Pancreas (tissue), 10 donors: ENCODE measurements around the gene CYTIP. TPM values are rescaled to one million over a fixed set of nuclear protein-coding genes. Genes with fewer than 3 reads are reported as not detected.
A peak's percentile ranks its signal among the peaks of the same experiment; 100 is the strongest.

Source experiments
- ATAC-seq, 4 donors: fragments of 200-7000 bp; cut with Tn5 transposase; one replicate each; pipeline versions ENCODE4 v1.8.0 to v1.9.1; 2020; ENCODE audit warnings: mild to moderate bottlenecking in 4 of 4, moderate library complexity in 4 of 4
- DNase-seq, 6 donors: peaks; one replicate each; pipeline ENCODE4 v3.0.0-alpha.2; 2020
- FAIRE-seq: peaks from 2 replicates; lab custom pipeline; 2012; peaks lifted over from hg19 to GRCh38; lab: Jason Lieb, UNC
- H3K27ac ChIP-seq, 4 donors: fragments of 200-600 bp; sonication (generic); 1 replicate in 3 of 4; 2 replicates in 1 of 4; pipeline versions ENCODE4 v1.5.0 to v1.8.0; 2020
- H3K27me3 ChIP-seq, 4 donors: fragments of 200-600 bp; one replicate each; pipeline ENCODE4 v1.8.0; 2021
- H3K36me3 ChIP-seq, 3 donors: fragments of 200-600 bp; sonication (generic) in 1 of 3; one replicate each; pipeline versions ENCODE4 v1.5.0 to v1.8.0; 2020 to 2021
- H3K4me1 ChIP-seq, 3 donors: fragments of 200-600 bp; one replicate each; pipeline ENCODE4 v1.8.0; 2021
- H3K4me3 ChIP-seq, 4 donors: fragments of 200-600 bp; sonication (generic) in 2 of 4; one replicate each; pipeline versions ENCODE4 v1.5.0 to v1.8.0; 2020 to 2021
- H3K9me3 ChIP-seq, 4 donors: fragments of 200-600 bp; one replicate each; pipeline ENCODE4 v1.8.0; 2021
- WGBS, 2 donors: extraction: QIAGEN DNeasy Blood & Tissue Kit; methylation state at CpG; one replicate each; pipeline ENCODE4 v1.1.7; 2013; 5-methylcytosine and 5-hydroxymethylcytosine counted together
- intact Hi-C, 3 donors: fragments of 100-400 bp; cut with DNase I; formaldehyde crosslinking; loops; one replicate each; pipeline versions ENCODE4 v1.11.1 to v1.14.2; 2022
- polyA plus RNA-seq, 2 donors: library from polyadenylated mRNA; stranded (reverse); fragments of 200-250 nt; gene quantifications; one replicate each; pipeline ENCODE4 v1.2.3, GENCODE V29; 2013
- total RNA-seq, 6 donors: library from RNA; stranded (reverse); fragmentation: NEBNext Ultra II Directional in 4 of 6; extraction: Animal tissue kit (Norgen Biotek cat#: 25700) in 4 of 6; gene quantifications; one replicate each; pipeline versions ENCODE4 v1.2.1 to v1.2.4, GENCODE V29; 2021 to 2023
- TF ChIP-seq, protein P1 (sequence below), 4 donors: fragments of 200-600 bp; sonication (generic) in 3 of 4; IDR thresholded peaks; one replicate each; pipeline versions ENCODE4 v1.5.0 to v1.8.0; 2021; ENCODE audit warnings: antibody characterized with exemption in 4 of 4
- donor health status: healthy with polysubstance abuse.
- donor health status: DM: no; HTN: no; CAD: no; lungs with moderate emphysema.
- donor health status: DM: no; HTN: no; CAD: no.
- donor health status: control.
- donor health status: control.
- donor health status: Bipolar disorder and iron deficiency.
- donor health status: DM: yes; HTN: yes; CAD: no.
- donor health status: DM: no; HTN: no; CAD: no.
- donor health status: DM: no; HTN: no; CAD: no.
- donor health status: DM: yes; HTN: yes; CAD: no.

Gene CYTIP
- total and polyA plus RNA-seq, 8 donors = 0.47 to 6.4 (median 2.7) TPM

DNA sequence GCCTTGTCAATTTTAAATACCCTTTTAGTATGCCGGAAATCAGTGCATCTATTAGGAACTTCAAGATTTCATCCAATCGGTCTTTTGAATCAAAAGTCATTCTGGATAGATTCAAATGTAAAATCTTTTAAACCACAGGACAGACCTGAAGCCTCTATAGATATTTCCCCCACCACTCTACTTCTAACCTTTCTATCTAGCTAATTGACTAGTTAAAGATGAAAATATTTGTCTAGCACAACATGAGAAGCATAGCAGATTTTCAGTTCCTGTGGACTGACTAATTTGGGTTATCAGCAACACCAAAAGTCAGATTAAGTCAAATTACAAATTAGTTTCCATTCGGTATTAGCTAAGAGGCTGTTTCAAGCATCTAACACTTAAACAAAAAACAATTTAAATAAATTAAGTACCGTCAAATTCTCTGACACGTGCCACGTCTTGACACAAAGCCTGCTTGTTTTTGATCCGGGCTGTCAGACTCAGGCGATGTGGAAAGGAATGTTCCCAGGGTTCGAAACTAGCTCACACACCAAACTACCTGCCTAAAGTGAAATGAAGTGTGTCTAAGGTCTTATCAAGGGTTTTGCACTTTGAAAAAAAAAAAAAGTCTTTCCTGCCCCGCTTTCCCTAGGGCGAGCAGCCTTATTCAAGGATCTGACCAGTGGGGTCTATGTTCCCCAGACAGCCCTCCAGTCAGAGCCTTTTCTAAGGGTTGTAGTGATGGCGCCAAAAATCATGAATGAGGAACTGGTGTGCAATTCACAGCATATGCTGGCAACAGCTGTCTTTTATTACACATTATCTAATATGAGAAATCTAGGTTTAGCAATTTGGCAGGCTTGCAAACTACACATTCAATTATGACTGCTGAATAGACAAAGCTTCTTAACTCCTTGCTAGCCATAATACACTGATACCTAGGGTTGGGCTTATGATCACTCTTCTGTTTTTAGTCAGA lies 4.7 kb downstream of the CYTIP start:
- peaks cover 5 to 18% (median 11%) of the 10 kb centered on the region in 3 donors for H3K4me1 ChIP-seq
- 21 to 23% methylated on average over 12 of the region's 12 CpGs for WGBS, 2 donors
- H3K4me3 ChIP-seq = peak overlapping the region in 1 of 4 donors; percentile 3
- peak overlapping the region in 1 of 4 donors; percentile 60 for H3K27ac ChIP-seq
- DNase-seq = no peak
- ATAC-seq = peak; percentile 15 to 66 (median 26)
- TF ChIP-seq, protein P1, sequence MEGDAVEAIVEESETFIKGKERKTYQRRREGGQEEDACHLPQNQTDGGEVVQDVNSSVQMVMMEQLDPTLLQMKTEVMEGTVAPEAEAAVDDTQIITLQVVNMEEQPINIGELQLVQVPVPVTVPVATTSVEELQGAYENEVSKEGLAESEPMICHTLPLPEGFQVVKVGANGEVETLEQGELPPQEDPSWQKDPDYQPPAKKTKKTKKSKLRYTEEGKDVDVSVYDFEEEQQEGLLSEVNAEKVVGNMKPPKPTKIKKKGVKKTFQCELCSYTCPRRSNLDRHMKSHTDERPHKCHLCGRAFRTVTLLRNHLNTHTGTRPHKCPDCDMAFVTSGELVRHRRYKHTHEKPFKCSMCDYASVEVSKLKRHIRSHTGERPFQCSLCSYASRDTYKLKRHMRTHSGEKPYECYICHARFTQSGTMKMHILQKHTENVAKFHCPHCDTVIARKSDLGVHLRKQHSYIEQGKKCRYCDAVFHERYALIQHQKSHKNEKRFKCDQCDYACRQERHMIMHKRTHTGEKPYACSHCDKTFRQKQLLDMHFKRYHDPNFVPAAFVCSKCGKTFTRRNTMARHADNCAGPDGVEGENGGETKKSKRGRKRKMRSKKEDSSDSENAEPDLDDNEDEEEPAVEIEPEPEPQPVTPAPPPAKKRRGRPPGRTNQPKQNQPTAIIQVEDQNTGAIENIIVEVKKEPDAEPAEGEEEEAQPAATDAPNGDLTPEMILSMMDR (IDR thresholded peaks at IDR 0.05) = no peak
- intact Hi-C loops = no loop called here
- no peaks in the 10 kb centered on the region for H3K27me3 ChIP-seq
- no peaks in the 10 kb centered on the region for H3K36me3 ChIP-seq
- FAIRE-seq = no peak
- H3K9me3 ChIP-seq = no peaks in the 10 kb centered on the region

DNA sequence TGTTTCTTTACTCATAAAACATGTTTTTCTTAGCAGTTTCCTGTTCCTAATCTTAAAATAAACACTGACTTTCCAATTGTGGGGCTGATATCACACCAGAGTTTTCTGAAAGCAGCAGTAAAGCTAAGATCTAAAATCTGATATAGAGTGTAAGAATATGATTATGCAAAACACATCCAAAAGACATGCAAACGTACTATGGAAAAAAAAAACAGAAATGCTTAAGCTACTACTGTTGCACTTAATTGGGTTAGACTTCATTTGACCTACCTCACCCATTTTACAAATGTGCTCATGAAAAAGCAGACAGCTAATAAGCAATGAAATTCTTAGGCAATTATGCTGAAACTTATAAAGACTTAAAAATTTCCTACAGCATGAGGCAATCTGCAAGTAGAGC lies 10.5 kb downstream of the CYTIP start:
- Histone ChIP-seq H3K27me3 (no peaks in the 10 kb centered on the region), H3K4me1 (peaks cover 0 to 20% (median 0%) of the 10 kb centered on the region in 3 donors), H3K9me3 (no peaks in the 10 kb centered on the region), H3K27ac (no peak overlapping the region), H3K36me3 (no peaks in the 10 kb centered on the region), H3K4me3 (no peak overlapping the region)
- TF ChIP-seq, protein P1 (IDR thresholded peaks at IDR 0.05) = no peak
- WGBS, 2 donors = 23 to 27% methylated on average over 1 of the region's 1 CpG
- no peak for DNase-seq
- FAIRE-seq = no peak
- ATAC-seq = peak in 3 of 4 donors; percentile 8 to 29 (median 20)
- intact Hi-C loops = no loop called here

DNA sequence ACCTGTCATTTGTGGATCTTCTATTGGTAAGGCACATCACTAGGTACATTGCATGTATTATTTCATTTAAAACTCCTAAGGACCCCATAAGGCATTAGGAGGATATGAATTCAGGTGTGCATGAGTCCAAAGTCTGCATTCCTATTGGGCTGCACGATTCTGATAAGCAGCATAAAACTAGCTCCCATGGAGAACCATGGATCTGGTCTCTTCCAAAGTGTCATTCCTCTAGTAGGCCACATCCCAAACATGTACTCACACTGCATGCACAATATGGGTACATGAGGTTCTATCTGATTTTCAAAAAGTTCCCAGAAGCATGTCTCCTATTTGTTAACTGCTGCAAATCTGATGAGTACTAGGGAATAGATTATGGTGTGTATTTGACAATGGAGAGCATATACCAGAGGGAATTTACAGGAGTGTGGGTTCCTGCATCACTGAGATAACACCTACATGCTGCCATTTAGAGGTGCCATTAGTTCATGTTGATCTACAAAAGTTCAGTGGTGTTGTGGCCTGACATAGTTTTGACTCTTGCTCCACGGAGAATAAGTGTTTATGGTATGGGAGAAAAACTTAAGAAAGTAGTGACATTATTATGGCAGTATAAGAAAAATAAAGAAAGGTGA lies 11.3 kb downstream of the CYTIP start:
- Histone ChIP-seq H3K9me3 (no peaks in the 10 kb centered on the region), H3K27ac (no peak overlapping the region), H3K4me3 (no peak overlapping the region), H3K36me3 (no peaks in the 10 kb centered on the region), H3K4me1 (peaks cover 0 to 20% (median 0%) of the 10 kb centered on the region in 3 donors), H3K27me3 (no peaks in the 10 kb centered on the region)
- no peak for FAIRE-seq
- TF ChIP-seq, protein P1 (IDR thresholded peaks at IDR 0.05) = no peak
- intact Hi-C loops = no loop called here
- peak in 1 of 4 donors; percentile 13 for ATAC-seq
- 51 to 58% methylated on average over 2 of the region's 2 CpGs for WGBS, 2 donors
- DNase-seq = no peak

DNA sequence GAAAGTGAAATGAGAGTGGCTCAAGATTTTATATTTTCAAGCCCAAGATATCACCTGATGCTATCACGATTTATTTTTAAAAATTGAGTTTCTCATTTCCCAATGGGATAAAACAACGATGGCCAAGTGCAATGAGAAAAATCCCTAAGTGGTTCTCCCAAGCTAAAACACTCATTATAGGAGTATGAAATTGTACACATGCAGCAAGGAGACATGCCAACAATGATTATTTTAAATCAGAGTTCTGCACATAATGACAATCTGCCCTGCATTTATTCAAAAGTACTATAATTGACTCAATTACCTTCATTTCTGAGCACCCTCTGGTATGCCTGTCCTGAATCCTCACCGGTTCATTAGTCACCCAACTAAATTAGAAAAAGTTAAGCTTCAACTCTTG lies 12.7 kb downstream of the CYTIP start:
- Histone ChIP-seq H3K27me3 (no peaks in the 10 kb centered on the region), H3K9me3 (no peaks in the 10 kb centered on the region), H3K4me1 (peaks cover 0 to 20% (median 0%) of the 10 kb centered on the region in 3 donors), H3K27ac (no peak overlapping the region), H3K36me3 (no peaks in the 10 kb centered on the region), H3K4me3 (no peak overlapping the region)
- TF ChIP-seq, protein P1 (IDR thresholded peaks at IDR 0.05) = no peak
- intact Hi-C loops = no loop called here
- no peak for DNase-seq
- no peak for ATAC-seq
- FAIRE-seq = no peak
- WGBS, 2 donors = 93 to 99% methylated on average over 3 of the region's 3 CpGs
